ENCODE results near the gene GOLM1. TPM values are rescaled to one million over a fixed set of nuclear protein-coding genes. Genes with fewer than 3 reads are reported as not detected.

The GOLM1 gene
- total RNA-seq, 3 donors from 2014 or later (not counting 1 experiment from before 2014, with no cell fraction given) = 12.9 to 24.4 (median 20.2) TPM

- Mint-ChIP-seq H3K4me1 (peaks cover 3 to 5% of the 10 kb centered on the region in 2 donors), H3K36me3 (no peaks in the 10 kb centered on the region), H3K27ac (no peak overlapping the region), H3K27me3 (ENCODE audit: low read depth in 2 of 2) (peaks cover 0 to 7% of the 10 kb centered on the region in 2 donors), H3K4me3 (no peak overlapping the region), H3K9me3 (no peaks in the 10 kb centered on the region)
- no peak overlapping the region for H3K27ac ChIP-seq (ENCODE audit: low read length)
- intact Hi-C loops (cut with micrococcal nuclease) = no loop called here
- H3K4me1 ChIP-seq (ENCODE audit: control insufficient read depth, insufficient read depth, low read length) = no peaks in the 10 kb centered on the region
- peak in 1 of 3 donors; percentile 27 for ATAC-seq
- no peaks in the 10 kb centered on the region for H3K27me3 ChIP-seq (ENCODE audit: control insufficient read depth, insufficient read depth, low read length)
- no peak overlapping the region for H3K4me3 ChIP-seq (ENCODE audit: low read length)
- no peaks in the 10 kb centered on the region for H3K36me3 ChIP-seq (ENCODE audit: control insufficient read depth, insufficient read depth, low read length)
- TF ChIP-seq, protein P1, sequence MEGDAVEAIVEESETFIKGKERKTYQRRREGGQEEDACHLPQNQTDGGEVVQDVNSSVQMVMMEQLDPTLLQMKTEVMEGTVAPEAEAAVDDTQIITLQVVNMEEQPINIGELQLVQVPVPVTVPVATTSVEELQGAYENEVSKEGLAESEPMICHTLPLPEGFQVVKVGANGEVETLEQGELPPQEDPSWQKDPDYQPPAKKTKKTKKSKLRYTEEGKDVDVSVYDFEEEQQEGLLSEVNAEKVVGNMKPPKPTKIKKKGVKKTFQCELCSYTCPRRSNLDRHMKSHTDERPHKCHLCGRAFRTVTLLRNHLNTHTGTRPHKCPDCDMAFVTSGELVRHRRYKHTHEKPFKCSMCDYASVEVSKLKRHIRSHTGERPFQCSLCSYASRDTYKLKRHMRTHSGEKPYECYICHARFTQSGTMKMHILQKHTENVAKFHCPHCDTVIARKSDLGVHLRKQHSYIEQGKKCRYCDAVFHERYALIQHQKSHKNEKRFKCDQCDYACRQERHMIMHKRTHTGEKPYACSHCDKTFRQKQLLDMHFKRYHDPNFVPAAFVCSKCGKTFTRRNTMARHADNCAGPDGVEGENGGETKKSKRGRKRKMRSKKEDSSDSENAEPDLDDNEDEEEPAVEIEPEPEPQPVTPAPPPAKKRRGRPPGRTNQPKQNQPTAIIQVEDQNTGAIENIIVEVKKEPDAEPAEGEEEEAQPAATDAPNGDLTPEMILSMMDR (IDR thresholded peaks at IDR 0.05) = no peak
- H3K9me3 ChIP-seq (ENCODE audit: control insufficient read depth, insufficient read depth, low read length) = no peaks in the 10 kb centered on the region
- 93% methylated on average over 13 of the region's 14 CpGs for WGBS (ENCODE audit: insufficient coverage)
- no peak for DNase-seq
Measured at GRCh38 chr9:86046071-86046636, 53.2 kb downstream of the GOLM1 start.

DNA sequence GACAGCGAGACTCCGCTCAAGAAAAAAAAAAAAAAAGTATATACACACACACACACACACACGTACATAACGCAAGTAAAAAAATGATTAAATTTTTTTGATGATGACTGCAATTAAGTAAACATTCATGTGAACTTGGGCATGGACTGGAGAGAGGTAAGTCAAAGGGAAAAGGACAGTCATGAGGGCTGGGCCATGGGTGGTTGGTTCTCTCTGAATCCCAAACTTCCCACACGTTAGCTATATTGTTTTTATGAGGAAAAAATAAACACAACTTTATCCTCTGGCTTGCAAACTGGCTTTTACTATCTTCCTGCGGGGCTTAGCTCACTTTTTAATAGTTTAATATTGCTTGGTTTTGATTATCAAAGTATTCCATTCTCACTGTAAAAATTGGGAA lies 53.7 kb downstream of the GOLM1 start:
- TF ChIP-seq, protein P1 (IDR thresholded peaks at IDR 0.05) = no peak
- no peak overlapping the region for H3K27ac Mint-ChIP-seq
- H3K4me1 Mint-ChIP-seq = peaks cover 0 to under 1% of the 10 kb centered on the region in 2 donors
- no peaks in the 10 kb centered on the region for H3K27me3 ChIP-seq (ENCODE audit: control insufficient read depth, insufficient read depth, low read length)
- H3K9me3 ChIP-seq (ENCODE audit: control insufficient read depth, insufficient read depth, low read length) = no peaks in the 10 kb centered on the region
- DNase-seq (no peak), ATAC-seq (no peak)
- no peaks in the 10 kb centered on the region for H3K4me1 ChIP-seq (ENCODE audit: control insufficient read depth, insufficient read depth, low read length)
- H3K4me3 ChIP-seq (ENCODE audit: low read length) = no peak overlapping the region
- intact Hi-C loops (cut with micrococcal nuclease) = no loop called here
- H3K27me3 Mint-ChIP-seq (ENCODE audit: low read depth in 2 of 2) = peaks cover 0 to 2% of the 10 kb centered on the region in 2 donors
- no peaks in the 10 kb centered on the region for H3K9me3 Mint-ChIP-seq
- no peak overlapping the region for H3K4me3 Mint-ChIP-seq
- H3K36me3 Mint-ChIP-seq = no peaks in the 10 kb centered on the region
- WGBS (ENCODE audit: insufficient coverage) = no CpG with 5 or more reads among the region's 6 CpGs
- no peak overlapping the region for H3K27ac ChIP-seq (ENCODE audit: low read length)
- H3K36me3 ChIP-seq (ENCODE audit: control insufficient read depth, insufficient read depth, low read length) = no peaks in the 10 kb centered on the region

DNA sequence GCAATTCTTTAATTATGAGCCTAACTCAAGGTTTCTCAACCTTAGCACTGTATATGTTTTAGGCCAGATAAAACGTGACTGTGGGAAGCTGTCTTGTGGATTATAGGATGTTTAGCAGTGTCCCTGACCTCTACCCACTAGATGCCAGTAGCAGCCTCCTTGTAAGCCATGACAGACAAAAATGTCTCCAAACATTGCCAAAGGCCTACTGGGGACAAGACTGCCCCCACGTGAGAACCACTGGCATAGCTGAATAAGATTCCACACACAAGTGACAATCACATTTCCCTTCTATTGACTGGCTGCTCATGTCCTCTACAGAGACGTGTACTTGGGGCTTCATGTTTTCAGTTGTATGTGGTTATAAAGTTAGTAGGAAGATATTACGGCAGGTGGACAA lies 55.4 kb downstream of the GOLM1 start:
- no peak overlapping the region for H3K27ac ChIP-seq (ENCODE audit: low read length)
- H3K27me3 ChIP-seq (ENCODE audit: control insufficient read depth, insufficient read depth, low read length) = no peaks in the 10 kb centered on the region
- H3K27me3 Mint-ChIP-seq (ENCODE audit: low read depth in 2 of 2) = no peaks in the 10 kb centered on the region
- TF ChIP-seq, protein P1 (IDR thresholded peaks at IDR 0.05) = no peak
- H3K4me3 ChIP-seq (ENCODE audit: low read length) = no peak overlapping the region
- no peaks in the 10 kb centered on the region for H3K36me3 ChIP-seq (ENCODE audit: control insufficient read depth, insufficient read depth, low read length)
- H3K36me3 Mint-ChIP-seq = no peaks in the 10 kb centered on the region
- no peak overlapping the region for H3K27ac Mint-ChIP-seq
- no peak for ATAC-seq
- no peaks in the 10 kb centered on the region for H3K9me3 ChIP-seq (ENCODE audit: control insufficient read depth, insufficient read depth, low read length)
- H3K9me3 Mint-ChIP-seq = no peaks in the 10 kb centered on the region
- no peaks in the 10 kb centered on the region for H3K4me1 ChIP-seq (ENCODE audit: control insufficient read depth, insufficient read depth, low read length)
- no peak for DNase-seq
- no peaks in the 10 kb centered on the region for H3K4me1 Mint-ChIP-seq
- WGBS (ENCODE audit: insufficient coverage) = 81% methylated on average over 3 of the region's 4 CpGs
- intact Hi-C loops (cut with micrococcal nuclease) = no loop called here
- no peak overlapping the region for H3K4me3 Mint-ChIP-seq

DNA sequence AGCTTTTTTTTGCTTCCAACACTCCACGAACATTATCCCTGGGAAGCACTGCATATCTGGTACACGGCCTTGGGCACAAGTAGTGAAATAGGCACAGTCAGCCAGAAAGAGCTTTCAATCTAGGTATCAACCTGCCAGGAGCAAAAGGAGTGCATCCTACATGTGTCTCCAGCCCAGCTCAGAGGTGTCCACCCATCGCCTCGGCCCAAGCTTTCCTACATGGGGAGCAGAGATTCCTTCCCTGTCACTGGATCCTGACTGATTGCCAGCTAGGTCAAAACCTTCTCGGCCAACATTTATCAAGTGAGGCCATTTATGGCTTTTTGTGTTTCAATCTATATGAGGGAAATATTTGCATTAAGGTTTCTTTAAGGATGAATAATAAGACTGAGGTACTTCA lies 55.8 kb downstream of the GOLM1 start:
- Histone ChIP-seq H3K27me3 (ENCODE audit: control insufficient read depth, insufficient read depth, low read length) (no peaks in the 10 kb centered on the region), H3K36me3 (ENCODE audit: control insufficient read depth, insufficient read depth, low read length) (no peaks in the 10 kb centered on the region), H3K27ac (ENCODE audit: low read length) (no peak overlapping the region), H3K9me3 (ENCODE audit: control insufficient read depth, insufficient read depth, low read length) (no peaks in the 10 kb centered on the region), H3K4me3 (ENCODE audit: low read length) (no peak overlapping the region), H3K4me1 (ENCODE audit: control insufficient read depth, insufficient read depth, low read length) (no peaks in the 10 kb centered on the region)
- H3K4me1 Mint-ChIP-seq = no peaks in the 10 kb centered on the region
- intact Hi-C loops (cut with micrococcal nuclease) = no loop called here
- H3K9me3 Mint-ChIP-seq = no peaks in the 10 kb centered on the region
- H3K4me3 Mint-ChIP-seq = no peak overlapping the region
- TF ChIP-seq, protein P1 (IDR thresholded peaks at IDR 0.05) = no peak
- DNase-seq = no peak
- H3K27me3 Mint-ChIP-seq (ENCODE audit: low read depth in 2 of 2) = no peaks in the 10 kb centered on the region
- no peaks in the 10 kb centered on the region for H3K36me3 Mint-ChIP-seq
- WGBS (ENCODE audit: insufficient coverage) = 90% methylated on average over 4 of the region's 5 CpGs
- H3K27ac Mint-ChIP-seq = no peak overlapping the region
- ATAC-seq = no peak
